ENCODE data around the gene ADO. TPM values are rescaled to one million over a fixed set of nuclear protein-coding genes. Genes with fewer than 3 reads are reported as not detected.

Gene ADO
- total RNA-seq (14.1 and 14.5 TPM in 2 replicates), polyA plus RNA-seq (6.5 and 8.2 TPM in 2 replicates), polyA minus RNA-seq (7.2 and 8.1 TPM in 2 replicates), Bru-seq, nascent RNA (percentile 83 among the genes with signal in this experiment), BruChase-seq, experiment 1, labeled RNA remaining after a 6-hour chase (percentile 75 among the genes with signal in this experiment), BruChase-seq, experiment 2, labeled RNA remaining after a 2-hour chase (percentile 98 among the genes with signal in this experiment)
- 5.2 and 6.1 TPM in 2 replicates for polyA plus RNA-seq (2011; cell fraction: cytosol; rRNA removed)
- polyA plus RNA-seq (2011; cell fraction: nucleus; rRNA removed), result 2.9 and 3.8 TPM in 2 replicates
- polyA plus RNA-seq (2012), result 8.7 and 9.1 TPM in 2 replicates
- 20.5 TPM for polyA minus RNA-seq (2011; cell fraction: cytosol; rRNA and poly(A)+ RNA removed)
- polyA minus RNA-seq (2011; cell fraction: nucleus; rRNA and poly(A)+ RNA removed), result 5.7 and 6.3 TPM in 2 replicates
- long read RNA-seq, transcript ADO-201 (1 exons, 3,627 nt), result major isoform, 9 of 9 reads
- long read RNA-seq, partial matches to known transcripts, result 0 of 9 reads
- long read RNA-seq, other reads (novel, unspliced or antisense), result 0 of 9 reads

DNA sequence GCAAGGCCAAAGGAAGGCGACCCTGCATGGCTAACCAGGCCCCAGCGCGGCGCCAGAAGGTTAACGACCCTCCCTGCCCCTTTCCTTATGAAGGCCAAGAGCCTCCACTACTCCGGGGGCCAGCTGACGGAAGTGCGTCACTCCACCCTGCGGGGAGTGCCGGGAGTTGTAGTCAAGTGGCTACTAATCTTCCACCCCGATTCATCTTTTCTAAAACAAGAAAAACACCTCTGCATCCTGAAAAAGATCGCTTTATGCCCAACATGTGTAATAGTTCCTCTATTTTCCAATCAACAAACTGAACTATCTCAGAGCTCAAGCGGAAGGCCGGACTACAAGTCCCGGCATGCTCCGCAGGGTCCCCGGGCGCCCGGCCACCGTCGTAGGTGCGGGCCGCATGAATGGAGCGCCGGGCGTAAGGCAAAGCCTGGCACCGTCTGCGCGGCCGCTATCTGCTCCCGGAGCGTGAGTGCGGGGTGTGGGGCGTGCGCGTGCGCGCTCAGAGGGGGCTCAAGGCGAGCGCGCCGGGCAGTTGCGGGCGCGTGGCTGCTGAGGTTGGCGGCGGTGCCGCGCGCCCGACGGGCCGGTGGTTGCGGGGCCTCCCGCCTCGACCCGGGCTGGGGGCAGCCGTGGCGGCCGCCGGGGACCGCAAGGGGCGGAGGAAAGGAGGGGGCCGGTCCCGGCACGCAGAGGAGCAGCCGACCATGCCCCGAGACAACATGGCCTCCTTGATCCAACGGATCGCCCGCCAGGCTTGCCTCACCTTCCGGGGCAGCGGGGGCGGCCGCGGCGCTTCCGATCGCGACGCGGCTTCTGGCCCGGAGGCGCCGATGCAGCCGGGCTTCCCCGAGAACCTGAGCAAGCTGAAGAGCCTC lies at the start of gene ADO:
Gene ADO, plus strand, starts transcription at position 365 of the 875 bp plus-strand sequence. Its CDS starts 340 bp downstream, at position 705.
- Histone ChIP-seq H3K4me3 (replicated peaks in 1 of 3; ENCODE audit: insufficient read depth in 1 of 3, low read depth in 1 of 3, low read length in 3 of 3) (peak within 1 kb of the TSS; percentile 45 to 73 (median 70)), H4K20me1 (replicated peaks; ENCODE audit: control insufficient read depth, extremely low read depth, insufficient read depth, low read length) (no peaks in the 10 kb centered on the region), H3K4me2 (ENCODE audit: insufficient read depth, low read length) (peak within 1 kb of the TSS; percentile 72), H3K9ac (replicated peaks; ENCODE audit: extremely low read depth, insufficient read depth, low read length) (peak within 1 kb of the TSS; percentile 88), H3K79me2 (ENCODE audit: control insufficient read depth, insufficient read depth, low read length) (peaks cover 23% of the 10 kb centered on the region), H3K36me3 (ENCODE audit: control insufficient read depth in 2 of 2, extremely low read depth in 1 of 2, insufficient read depth in 2 of 2, low read length in 2 of 2) (no peaks in the 10 kb centered on the region), H3K9me1 (replicated peaks; ENCODE audit: control insufficient read depth, extremely low read depth, insufficient read depth, low read length) (no peaks in the 10 kb centered on the region), H3K27ac (ENCODE audit: insufficient read depth, low read depth, low read length) (peak within 1 kb of the TSS; percentile 87), H2AFZ (ENCODE audit: low read depth, low read length) (peak within 1 kb of the TSS; percentile 99), H3K27me3 (ENCODE audit: control insufficient read depth in 2 of 2, insufficient read depth in 2 of 2, low read length in 2 of 2) (peaks cover 10 to 12% of the 10 kb centered on the region in 2 experiments), H3K4me1 (ENCODE audit: control insufficient read depth, extremely low read depth, insufficient read depth, low read length) (peaks cover 18% of the 10 kb centered on the region), H3K9me3 (replicated peaks; ENCODE audit: control insufficient read depth, insufficient read depth, low read length) (no peaks in the 10 kb centered on the region)
- intact Hi-C loops (cut with micrococcal nuclease) (loop anchor here (1.0 kb wide), 3 partner anchors 12 to 115 kb away; partner anchors contain the start of gene EGR2), dilution Hi-C loops (cut with MboI; ENCODE audit: extremely low pct_ligation_motif_present, low sequenced_read_pairs) (no loop called here)
- peak; percentile 49 for FAIRE-seq
- DNase-seq (ENCODE audit: low read depth, low spot score), result peak; percentile 85
- no TSS peak for BruUV-seq (replicated peaks)
- POLR2A ChIA-PET, result no interaction called here
- CTCF ChIA-PET, result interaction anchor here (0.7 to 4.5 kb wide), 5 partner anchors 12 to 280 kb away, joined by 3 to 30 read pairs (median 7); partner anchors contain the start of gene EGR2
- TF ChIP-seq JUN (IDR thresholded peaks at IDR 0.05; ENCODE audit: borderline replicate concordance, insufficient read depth, insufficient read length, low read depth), result no peak
- TF ChIP-seq, protein P1, sequence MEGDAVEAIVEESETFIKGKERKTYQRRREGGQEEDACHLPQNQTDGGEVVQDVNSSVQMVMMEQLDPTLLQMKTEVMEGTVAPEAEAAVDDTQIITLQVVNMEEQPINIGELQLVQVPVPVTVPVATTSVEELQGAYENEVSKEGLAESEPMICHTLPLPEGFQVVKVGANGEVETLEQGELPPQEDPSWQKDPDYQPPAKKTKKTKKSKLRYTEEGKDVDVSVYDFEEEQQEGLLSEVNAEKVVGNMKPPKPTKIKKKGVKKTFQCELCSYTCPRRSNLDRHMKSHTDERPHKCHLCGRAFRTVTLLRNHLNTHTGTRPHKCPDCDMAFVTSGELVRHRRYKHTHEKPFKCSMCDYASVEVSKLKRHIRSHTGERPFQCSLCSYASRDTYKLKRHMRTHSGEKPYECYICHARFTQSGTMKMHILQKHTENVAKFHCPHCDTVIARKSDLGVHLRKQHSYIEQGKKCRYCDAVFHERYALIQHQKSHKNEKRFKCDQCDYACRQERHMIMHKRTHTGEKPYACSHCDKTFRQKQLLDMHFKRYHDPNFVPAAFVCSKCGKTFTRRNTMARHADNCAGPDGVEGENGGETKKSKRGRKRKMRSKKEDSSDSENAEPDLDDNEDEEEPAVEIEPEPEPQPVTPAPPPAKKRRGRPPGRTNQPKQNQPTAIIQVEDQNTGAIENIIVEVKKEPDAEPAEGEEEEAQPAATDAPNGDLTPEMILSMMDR (IDR thresholded peaks at IDR 0.05; ENCODE audit: extremely low read depth in 1 of 2, insufficient read depth in 1 of 2, low read depth in 1 of 2, low read length in 2 of 2), result no peak
- peak; percentile 70 for TF ChIP-seq POLR2AphosphoS5 (IDR thresholded peaks at IDR 0.05; ENCODE audit: insufficient read depth, low read depth, low read length)
- TF ChIP-seq EZH2 (IDR thresholded peaks at IDR 0.05; ENCODE audit: borderline replicate concordance, low read depth, low read length, severe bottlenecking), result no peak
- peak; percentile 25 for TF ChIP-seq MYC (IDR thresholded peaks at IDR 0.05; ENCODE audit: low read depth, low read length)
- TF ChIP-seq, protein P2, sequence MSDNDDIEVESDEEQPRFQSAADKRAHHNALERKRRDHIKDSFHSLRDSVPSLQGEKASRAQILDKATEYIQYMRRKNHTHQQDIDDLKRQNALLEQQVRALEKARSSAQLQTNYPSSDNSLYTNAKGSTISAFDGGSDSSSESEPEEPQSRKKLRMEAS (IDR thresholded peaks at IDR 0.05; ENCODE audit: insufficient read depth, insufficient read length), result no peak
- peak; percentile 51 for TF ChIP-seq POLR2A (IDR thresholded peaks at IDR 0.05; ENCODE audit: low read depth, low read length)
- no peak for TF ChIP-seq GATA2 (IDR thresholded peaks at IDR 0.05; ENCODE audit: insufficient read depth, insufficient read length, low read depth, low read length)
- TF ChIP-seq FOS (IDR thresholded peaks at IDR 0.05; ENCODE audit: borderline replicate concordance, insufficient read depth, low read length), result no peak
